ENCODE results near the gene IL20RA. TPM values are rescaled to one million over a fixed set of nuclear protein-coding genes. Genes with fewer than 3 reads are reported as not detected.

The IL20RA gene
- polyA plus RNA-seq, 1 donor, result 30.6 TPM

DNA sequence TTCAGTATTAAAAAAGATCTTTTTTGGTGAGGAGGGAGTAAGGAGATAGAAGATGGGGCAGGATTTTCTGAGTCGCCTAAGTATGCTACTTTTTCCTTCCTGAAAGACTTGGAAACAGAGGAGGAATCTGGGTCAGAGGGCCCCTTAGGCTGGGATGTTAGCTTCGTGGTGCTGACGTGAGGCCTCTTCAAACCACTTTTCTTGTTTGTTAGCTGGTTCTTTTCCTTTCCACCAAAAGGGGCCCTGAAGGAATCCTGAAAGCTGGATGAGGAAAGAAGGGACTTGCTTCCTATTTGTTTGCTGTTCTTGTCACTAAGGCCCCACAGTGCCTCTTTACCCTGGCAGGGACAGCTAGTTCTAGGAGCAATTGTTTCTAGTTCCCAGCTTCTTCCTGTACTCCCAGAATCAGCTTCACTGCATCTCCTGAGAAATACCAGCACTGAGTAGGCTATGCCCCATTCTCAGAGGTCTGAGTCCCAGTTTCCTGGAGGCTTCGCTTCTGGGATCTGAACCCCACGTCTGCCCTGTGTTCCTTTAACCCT is 2.2 kb upstream of the IL20RA start:
- DNase-seq (ENCODE audit: low read depth), result no peak

GRCh38 chr6:137045222-137045789 is 541 bp upstream of the IL20RA start:
- DNase-seq (ENCODE audit: low read depth), result no peak

GRCh38 chr6:137043710-137044365 is 927 bp downstream of the IL20RA start:
- peak; percentile 19 for DNase-seq (ENCODE audit: low read depth)

- no peak for DNase-seq (ENCODE audit: low read depth)
Measured at GRCh38 chr6:137040393-137040792, 4.4 kb downstream of the IL20RA start.

- no peak for DNase-seq (ENCODE audit: low read depth)
Measured at GRCh38 chr6:137039010-137039409, 5.8 kb downstream of the IL20RA start.

GRCh38 chr6:137036566-137037300 is 8.0 kb downstream of the IL20RA start:
- no peak for DNase-seq (ENCODE audit: low read depth)

- DNase-seq (ENCODE audit: low read depth), result no peak
Measured at GRCh38 chr6:137033828-137034227, 10.9 kb downstream of the IL20RA start.

GRCh38 chr6:137031122-137031521 is 13.6 kb downstream of the IL20RA start:
- DNase-seq (ENCODE audit: low read depth), result no peak

GRCh38 chr6:137028912-137029311 is 15.9 kb downstream of the IL20RA start:
- DNase-seq (ENCODE audit: low read depth), result no peak

- DNase-seq (ENCODE audit: low read depth), result no peak
Measured at GRCh38 chr6:137025786-137026730, 18.7 kb downstream of the IL20RA start.

- no peak for DNase-seq (ENCODE audit: low read depth)
Measured at GRCh38 chr6:137024237-137024990, 20.4 kb downstream of the IL20RA start.

DNA sequence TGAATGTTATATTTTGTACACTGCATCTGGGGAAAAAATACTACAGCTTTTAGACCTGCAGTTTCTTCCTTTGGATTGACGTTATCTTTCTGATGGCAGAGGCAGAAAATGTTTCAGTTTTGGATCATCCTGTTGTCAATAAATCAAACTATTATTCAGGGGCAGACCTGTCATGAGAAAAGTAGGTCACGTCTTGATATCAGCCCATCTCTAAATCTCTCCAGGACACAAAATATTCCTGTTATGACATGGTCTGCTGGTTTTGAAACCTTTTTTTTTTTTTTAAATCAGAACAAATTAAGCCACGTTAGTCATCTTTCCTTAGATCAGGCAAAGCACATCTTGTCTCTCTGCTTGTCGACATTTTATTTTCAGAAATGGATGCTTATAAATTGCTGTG is 24.0 kb downstream of the IL20RA start:
- DNase-seq (ENCODE audit: low read depth), result no peak

- DNase-seq (ENCODE audit: low read depth), result no peak
Measured at GRCh38 chr6:137019476-137020272, 25.1 kb downstream of the IL20RA start.

DNA sequence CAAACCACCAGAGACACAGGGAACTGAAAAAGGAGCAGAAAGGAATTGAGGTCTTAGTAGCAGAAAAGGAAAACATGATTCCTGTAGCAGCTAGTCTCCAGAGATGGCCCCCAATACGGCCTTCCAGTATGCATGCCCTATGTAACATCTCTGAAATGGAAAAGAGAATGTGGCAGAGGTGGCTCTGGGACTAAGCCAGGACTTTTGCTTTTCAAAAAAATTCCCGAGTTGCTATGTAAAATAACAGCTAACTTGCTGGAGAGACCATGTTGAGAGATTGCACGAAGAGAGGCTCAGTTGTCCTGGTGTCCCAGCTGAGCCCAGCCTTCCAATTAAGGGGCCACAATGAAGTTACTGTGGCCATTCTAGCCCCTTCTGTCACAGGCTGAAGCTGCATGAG is 27.7 kb downstream of the IL20RA start:
- DNase-seq (ENCODE audit: low read depth), result no peak

GRCh38 chr6:137016356-137016755 is 28.4 kb downstream of the IL20RA start:
- no peak for DNase-seq (ENCODE audit: low read depth)

- DNase-seq (ENCODE audit: low read depth), result no peak
Measured at GRCh38 chr6:137015943-137016342, 28.8 kb downstream of the IL20RA start.

GRCh38 chr6:137013738-137014602 is 30.8 kb downstream of the IL20RA start:
- DNase-seq (ENCODE audit: low read depth), result no peak

DNA sequence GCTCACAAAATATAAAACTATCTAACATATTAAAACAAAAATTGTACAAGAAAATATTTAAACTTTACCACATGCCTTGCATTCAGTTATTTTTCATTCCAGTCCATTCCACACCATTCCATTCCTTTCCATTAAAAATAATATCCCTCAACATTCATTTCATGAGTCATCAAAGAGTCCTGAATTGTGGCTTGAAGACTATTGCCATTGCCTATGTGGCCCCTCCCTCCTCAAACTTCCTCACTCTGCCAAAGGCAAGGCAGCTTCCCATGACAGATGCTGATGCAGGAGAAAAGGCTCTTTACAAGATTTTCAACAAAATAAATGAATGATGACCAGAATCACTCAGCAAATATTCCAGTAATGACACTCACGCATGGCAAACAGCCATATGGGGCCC is 31.7 kb downstream of the IL20RA start:
- DNase-seq (ENCODE audit: low read depth), result no peak

GRCh38 chr6:137011406-137011805 is 33.4 kb downstream of the IL20RA start:
- DNase-seq (ENCODE audit: low read depth), result no peak
